ENCODE measurements around the gene OR10H5. TPM values are rescaled to one million over a fixed set of nuclear protein-coding genes. Genes with fewer than 3 reads are reported as not detected.

OR10H5 gene
- total and polyA plus RNA-seq, 2 experiments from 2014 or later: not detected

GRCh38 chr19:15820646-15821045 lies 33.2 kb downstream of the OR10H5 start:
- H3K4me1 ChIP-seq (ENCODE audit: insufficient read depth): no peaks in the 10 kb centered on the region
- peaks cover 28% of the 10 kb centered on the region; the same call in 2 of the 3 replicates for H3K36me3 Mint-ChIP-seq (ENCODE audit: low read depth)
- ATAC-seq (no peak), DNase-seq (ENCODE audit: low spot score) (no peak)
- no peaks in the 10 kb centered on the region for H3K79me2 ChIP-seq (replicated peaks; ENCODE audit: insufficient read depth)
- H2AFZ ChIP-seq: no peak overlapping the region
- H3K9me2 ChIP-seq (ENCODE audit: insufficient read depth): no peaks in the 10 kb centered on the region
- TF ChIP-seq ZNF462 (CRISPR knock-in tag; IDR thresholded peaks at IDR 0.05): no peak
- TF ChIP-seq ZNF331 (CRISPR knock-in tag; IDR thresholded peaks at IDR 0.05; ENCODE audit: low read depth): no peak
- no peak for TF ChIP-seq NANOG (IDR thresholded peaks at IDR 0.05; ENCODE audit: borderline replicate concordance)
- TF ChIP-seq EZH2 (IDR thresholded peaks at IDR 0.05; ENCODE audit: low read depth, unreplicated experiment): no peak
- no peak for TF ChIP-seq CTCF (conservative IDR thresholded peaks at IDR 0.05; ENCODE audit: low read depth in 2 of 2)
- no peak for TF ChIP-seq ETS1 (IDR thresholded peaks at IDR 0.05)
- no peak for TF ChIP-seq POLR2AphosphoS5 (IDR thresholded peaks at IDR 0.05; ENCODE audit: low read depth)
- no peak for TF ChIP-seq REST (IDR thresholded peaks at IDR 0.05; ENCODE audit: unreplicated experiment)
- no peak for TF ChIP-seq EZH2phosphoT487 (IDR thresholded peaks at IDR 0.05; ENCODE audit: unreplicated experiment)
- TF ChIP-seq CREB1 (CRISPR knock-in tag; IDR thresholded peaks at IDR 0.05; ENCODE audit: low read depth): no peak
- no peak for TF ChIP-seq ZNF114 (CRISPR knock-in tag; IDR thresholded peaks at IDR 0.05)
- no peak for TF ChIP-seq JUNB (IDR thresholded peaks at IDR 0.05; ENCODE audit: unreplicated experiment)
- TF ChIP-seq STAT1 (IDR thresholded peaks at IDR 0.05; ENCODE audit: unreplicated experiment): no peak
- no peak overlapping the region for H3K27ac ChIP-seq (ENCODE audit: low read depth)
- peaks cover 58% of the 10 kb centered on the region for H3K9me3 Mint-ChIP-seq
- no peaks in the 10 kb centered on the region for H3F3A ChIP-seq (replicated peaks; ENCODE audit: low read depth)
- H3K27ac Mint-ChIP-seq: no peak overlapping the region
- H3K27me3 ChIP-seq (ENCODE audit: insufficient read depth): no peaks in the 10 kb centered on the region
- peaks cover 4% of the 10 kb centered on the region; the same call in 1 of the 2 replicates for H3K36me3 ChIP-seq (ENCODE audit: insufficient read depth)
- no peaks in the 10 kb centered on the region for H4K20me1 ChIP-seq (replicated peaks; ENCODE audit: insufficient read depth)
- no peak overlapping the region for H3K4me3 Mint-ChIP-seq
- no peak overlapping the region for H3K4me2 ChIP-seq
- no peaks in the 10 kb centered on the region for H3K27me3 Mint-ChIP-seq (ENCODE audit: insufficient read depth, low read depth, poor library complexity)
- no peaks in the 10 kb centered on the region for H3K4me1 Mint-ChIP-seq
- H3K4me3 ChIP-seq: no peak overlapping the region

All from GM23338 (cell line).